Measurements from ENCODE around the gene OAT.

Gene OAT

GRCh38 chr10:124348801-124349200 is 69.9 kb downstream of the OAT start:
- H3K4me3 ChIP-seq (ENCODE audit: low read length in 2 of 2): no peak overlapping the region
- H3K36me3 ChIP-seq (ENCODE audit: control insufficient read depth in 2 of 2, insufficient read depth in 2 of 2, low read length in 2 of 2): no peaks in the 10 kb centered on the region
- H3K9me3 ChIP-seq (ENCODE audit: control insufficient read depth in 2 of 2, low read length in 2 of 2): no peaks in the 10 kb centered on the region
- no peak overlapping the region for H3K9ac ChIP-seq (ENCODE audit: low read depth in 1 of 2, low read length in 2 of 2)
- H3K27me3 ChIP-seq (ENCODE audit: control insufficient read depth in 2 of 2, insufficient read depth in 2 of 2, low read length in 2 of 2): no peaks in the 10 kb centered on the region
- no peak overlapping the region for H3K27ac ChIP-seq (ENCODE audit: low read depth in 2 of 2, low read length in 2 of 2)
- H3K4me1 ChIP-seq (ENCODE audit: control insufficient read depth in 2 of 2, insufficient read depth in 2 of 2, low read length in 2 of 2): no peaks in the 10 kb centered on the region

- Histone ChIP-seq H3K9me3 (ENCODE audit: control insufficient read depth in 2 of 2, low read length in 2 of 2) (no peaks in the 10 kb centered on the region), H3K4me1 (ENCODE audit: control insufficient read depth in 2 of 2, insufficient read depth in 2 of 2, low read length in 2 of 2) (no peaks in the 10 kb centered on the region), H3K4me3 (ENCODE audit: low read length in 2 of 2) (no peak overlapping the region), H3K9ac (ENCODE audit: low read depth in 1 of 2, low read length in 2 of 2) (no peak overlapping the region), H3K27me3 (ENCODE audit: control insufficient read depth in 2 of 2, insufficient read depth in 2 of 2, low read length in 2 of 2) (no peaks in the 10 kb centered on the region), H3K27ac (ENCODE audit: low read depth in 2 of 2, low read length in 2 of 2) (no peak overlapping the region), H3K36me3 (ENCODE audit: control insufficient read depth in 2 of 2, insufficient read depth in 2 of 2, low read length in 2 of 2) (no peaks in the 10 kb centered on the region)
These were observed 70.8 kb downstream of the OAT start for GRCh38 chr10:124347956-124348355.
